CD4-positive, alpha-beta T cell treated with Interleukin-2 at 100 ng/mL for 4 hours (primary cell): ENCODE results near the gene CCDC157.
"Not testable (repeated sequence)": the region's sequence is repeated elsewhere in the genome, so short reads cannot be mapped to it uniquely, and the experiment has no call there.

Source experiments
- DNase-seq: peaks from one replicate; pipeline ENCODE4 v3.0.0-alpha.2; 2020; ENCODE audit warnings: low spot score

The CCDC157 gene

GRCh38 chr22:30390974-30391691 lies 34.3 kb downstream of the CCDC157 start:
- DNase-seq = peak; percentile 82

- DNase-seq = no peak
Measured at GRCh38 chr22:30392661-30393321, 36.0 kb downstream of the CCDC157 start.

- no peak for DNase-seq
Measured at GRCh38 chr22:30393322-30393680, 36.5 kb downstream of the CCDC157 start.

- no peak for DNase-seq
Measured at GRCh38 chr22:30393885-30394284, 37.1 kb downstream of the CCDC157 start.

GRCh38 chr22:30396871-30397655 lies 40.3 kb downstream of the CCDC157 start, which contains the start of gene SEC14L2:
SEC14L2 (plus strand) TSS chr22:30397018; CDS start chr22:30397117, 99 bp downstream.
- DNase-seq = peak; percentile 49

- DNase-seq = no peak
Measured at GRCh38 chr22:30397656-30398635, 41.1 kb downstream of the CCDC157 start.

- DNase-seq = peak; percentile 2
Measured at GRCh38 chr22:30398685-30399680, 42.2 kb downstream of the CCDC157 start.

GRCh38 chr22:30399718-30400117 lies 42.9 kb downstream of the CCDC157 start:
- DNase-seq = no peak

- DNase-seq = no peak
Measured at GRCh38 chr22:30400159-30400558, 43.4 kb downstream of the CCDC157 start.

- DNase-seq = not testable (repeated sequence)
Measured at GRCh38 chr22:30401024-30401423, 44.2 kb downstream of the CCDC157 start.

- DNase-seq = no peak
Measured at GRCh38 chr22:30402028-30402765, 45.4 kb downstream of the CCDC157 start.

- not testable (repeated sequence) for DNase-seq
Measured at GRCh38 chr22:30402766-30403104, 45.9 kb downstream of the CCDC157 start.

- DNase-seq = no peak
Measured at GRCh38 chr22:30404307-30404706, 47.5 kb downstream of the CCDC157 start.

GRCh38 chr22:30405731-30406130 lies 48.9 kb downstream of the CCDC157 start:
- DNase-seq = no peak

- no peak for DNase-seq
Measured at GRCh38 chr22:30406400-30406799, 49.6 kb downstream of the CCDC157 start.

- no peak for DNase-seq
Measured at GRCh38 chr22:30408388-30409102, 51.7 kb downstream of the CCDC157 start.

- DNase-seq = no peak
Measured at GRCh38 chr22:30411780-30412179, 55.0 kb downstream of the CCDC157 start.

- no peak for DNase-seq
Measured at GRCh38 chr22:30413001-30413400, 56.2 kb downstream of the CCDC157 start.
